Neutrophil (primary cell): ENCODE data around the gene DOCK9.

ENCODE experiments used
- H3K27ac ChIP-seq: fragments of 200-600 bp; sonication (generic); 2 replicates; pipeline ENCODE4 v1.5.1; 2016; ENCODE audit warnings: mild to moderate bottlenecking, moderate library complexity
- H3K27me3 ChIP-seq: fragments of 200-600 bp; sonication (generic); 2 replicates; pipeline ENCODE4 v1.6.0; 2016; ENCODE audit warnings: mild to moderate bottlenecking
- H3K36me3 ChIP-seq: fragments of 200-600 bp; sonication (generic); 2 replicates; pipeline ENCODE4 v1.5.1; 2017
- H3K4me1 ChIP-seq, 2 experiments: fragments of 200-600 bp in 1 of 2; sonication (generic) in 1 of 2; 1 replicate in 1 of 2; 2 replicates in 1 of 2; pipeline versions ENCODE4 v1.5.1 to v1.6.1; 2013 to 2016; ENCODE audit warnings: low read depth in 1 of 2, low read length in 1 of 2, mild to moderate bottlenecking in 1 of 2, moderate library complexity in 1 of 2; ENCODE audit not compliant: control insufficient read depth in 1 of 2, insufficient read depth in 1 of 2
- H3K4me3 ChIP-seq, 2 experiments: fragments of 200-600 bp in 1 of 2; sonication (generic) in 1 of 2; 1 replicate in 1 of 2; 2 replicates in 1 of 2; pipeline ENCODE4 v1.5.1; 2013 to 2016; ENCODE audit warnings: low read depth in 1 of 2, low read length in 1 of 2, mild to moderate bottlenecking in 1 of 2, moderate library complexity in 1 of 2
- H3K9me3 ChIP-seq: fragments of 200-600 bp; sonication (generic); 2 replicates; pipeline ENCODE4 v1.5.1; 2016
- CTCF ChIP-seq: fragments of 200-600 bp; sonication (generic); IDR thresholded peaks from 2 replicates; pipeline ENCODE4 v1.5.1; 2016; ENCODE audit warnings: antibody characterized with exemption

Gene DOCK9

GRCh38 chr13:98990701-98991100, 12.8 kb upstream of the DOCK9 start:
- no peaks in the 10 kb centered on the region for H3K4me1 ChIP-seq
- H3K4me3 ChIP-seq, result no peak overlapping the region
- no peaks in the 10 kb centered on the region for H3K9me3 ChIP-seq
- H3K27ac ChIP-seq, result no peak overlapping the region
- no peaks in the 10 kb centered on the region for H3K36me3 ChIP-seq
- peaks cover 33% of the 10 kb centered on the region for H3K27me3 ChIP-seq
- no peak for TF ChIP-seq CTCF

GRCh38 chr13:98989469-98990235, 11.8 kb upstream of the DOCK9 start:
- no peak overlapping the region for H3K27ac ChIP-seq

GRCh38 chr13:98988780-98989179, 10.9 kb upstream of the DOCK9 start:
- Histone ChIP-seq H3K9me3 (no peaks in the 10 kb centered on the region), H3K36me3 (no peaks in the 10 kb centered on the region), H3K27ac (no peak overlapping the region), H3K4me3 (no peak overlapping the region), H3K27me3 (peaks cover 34% of the 10 kb centered on the region), H3K4me1 (no peaks in the 10 kb centered on the region)
- no peak for TF ChIP-seq CTCF

More at GRCh38 chr13:98989469-98990235, 11.8 kb upstream of the DOCK9 start:
- TF ChIP-seq CTCF, result no peak
- Histone ChIP-seq H3K4me1 (no peaks in the 10 kb centered on the region), H3K9me3 (no peaks in the 10 kb centered on the region), H3K27me3 (peaks cover 34% of the 10 kb centered on the region), H3K4me3 (no peak overlapping the region), H3K36me3 (no peaks in the 10 kb centered on the region)

- H3K27me3 ChIP-seq, result peaks cover 34% of the 10 kb centered on the region
- no peaks in the 10 kb centered on the region for H3K4me1 ChIP-seq
- H3K9me3 ChIP-seq, result no peaks in the 10 kb centered on the region
- no peak for TF ChIP-seq CTCF
- no peak overlapping the region for H3K4me3 ChIP-seq
- no peaks in the 10 kb centered on the region for H3K36me3 ChIP-seq
- H3K27ac ChIP-seq, result no peak overlapping the region
Observed at GRCh38 chr13:98988277-98988676, 10.4 kb upstream of the DOCK9 start.

- Histone ChIP-seq H3K9me3 (no peaks in the 10 kb centered on the region), H3K36me3 (no peaks in the 10 kb centered on the region), H3K4me3 (no peak overlapping the region), H3K4me1 (peaks cover 0 to under 1% of the 10 kb centered on the region in 2 experiments), H3K27ac (no peak overlapping the region), H3K27me3 (peaks cover 35% of the 10 kb centered on the region)
- no peak for TF ChIP-seq CTCF
Observed at GRCh38 chr13:98987275-98987674, 9.4 kb upstream of the DOCK9 start.
